ENCODE results near the gene RETN.
"Not testable (repeated sequence)": the region's sequence is repeated elsewhere in the genome, so short reads cannot be mapped to it uniquely, and the experiment has no call there.

Gene RETN

DNA sequence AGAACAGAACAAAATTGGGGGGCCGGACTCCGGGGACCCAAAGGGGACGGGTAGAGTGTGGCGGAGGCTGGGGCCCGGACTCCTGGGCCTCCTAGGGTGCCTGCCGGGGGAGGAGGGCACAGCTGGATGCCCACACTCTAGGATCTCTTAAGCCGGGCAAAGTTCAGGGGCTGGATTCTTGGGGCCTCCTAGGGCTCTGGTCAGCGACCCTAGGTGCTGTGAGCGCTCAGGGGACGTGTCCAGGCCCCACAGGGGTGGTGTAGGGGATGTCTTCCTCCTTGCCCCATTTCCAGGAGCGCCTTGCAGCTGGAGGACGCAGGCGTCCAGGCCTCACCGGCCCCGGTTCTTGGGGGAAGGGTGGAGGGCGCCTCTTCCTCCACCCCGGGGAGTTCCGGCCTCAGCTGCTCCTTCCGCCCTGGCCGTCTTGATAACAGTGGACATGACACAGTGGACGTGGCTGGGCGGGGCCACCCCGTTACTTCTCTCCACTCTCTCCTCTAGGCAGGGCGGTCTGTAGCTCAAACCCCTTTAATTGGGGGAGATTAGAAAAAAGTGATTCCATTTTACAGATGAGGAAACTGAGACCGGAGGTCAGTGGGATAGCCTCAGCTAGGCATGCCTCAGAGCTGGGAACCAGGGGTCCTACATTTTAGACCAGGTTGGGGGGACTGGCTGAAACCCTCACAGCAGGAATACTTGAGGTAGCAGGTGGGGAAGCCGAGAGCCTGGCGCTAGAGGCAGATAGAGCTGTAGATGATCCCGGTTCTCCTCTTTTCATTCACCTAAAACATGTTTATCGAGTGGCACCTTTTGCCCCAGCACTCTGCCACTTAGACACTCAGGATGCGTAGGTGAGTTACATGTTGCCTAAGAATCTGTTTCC, 31.2 kb upstream of the RETN start:
- DNase-seq (ENCODE audit: low read depth in 3 of 3), result no peak

DNA sequence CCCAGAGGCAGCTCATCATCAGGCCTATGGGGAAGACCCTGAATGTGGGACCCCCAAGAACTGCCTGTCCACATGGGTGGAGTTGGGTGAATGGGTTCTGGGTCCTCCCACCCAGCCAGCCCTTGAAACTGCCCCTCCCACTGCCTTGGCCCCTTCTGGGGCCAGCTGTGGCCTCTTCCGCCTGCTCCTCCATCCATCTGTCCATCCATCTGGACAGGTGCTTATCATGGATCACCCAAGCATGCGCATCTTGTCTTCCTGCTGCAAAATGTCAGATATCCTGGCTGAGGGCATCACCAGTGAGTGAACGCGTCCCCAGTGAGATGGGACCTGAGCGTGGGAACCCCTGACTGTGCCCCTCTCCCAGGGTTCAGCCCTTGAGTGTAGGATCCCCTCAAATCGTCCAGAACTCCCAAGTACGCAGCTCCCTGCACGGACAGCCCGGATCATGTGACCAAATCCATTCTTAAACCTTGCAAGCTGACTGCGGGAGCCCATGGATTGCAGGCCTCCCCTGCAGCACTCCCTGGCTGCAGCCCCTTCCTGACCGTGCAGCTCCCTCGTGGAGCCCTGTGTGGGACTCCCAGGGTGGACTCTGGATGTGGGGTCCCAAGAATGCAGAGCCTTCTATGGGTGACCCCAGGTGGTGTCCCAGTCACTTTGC, 29.9 kb upstream of the RETN start:
- no peak for DNase-seq (ENCODE audit: low read depth in 3 of 3)

DNA sequence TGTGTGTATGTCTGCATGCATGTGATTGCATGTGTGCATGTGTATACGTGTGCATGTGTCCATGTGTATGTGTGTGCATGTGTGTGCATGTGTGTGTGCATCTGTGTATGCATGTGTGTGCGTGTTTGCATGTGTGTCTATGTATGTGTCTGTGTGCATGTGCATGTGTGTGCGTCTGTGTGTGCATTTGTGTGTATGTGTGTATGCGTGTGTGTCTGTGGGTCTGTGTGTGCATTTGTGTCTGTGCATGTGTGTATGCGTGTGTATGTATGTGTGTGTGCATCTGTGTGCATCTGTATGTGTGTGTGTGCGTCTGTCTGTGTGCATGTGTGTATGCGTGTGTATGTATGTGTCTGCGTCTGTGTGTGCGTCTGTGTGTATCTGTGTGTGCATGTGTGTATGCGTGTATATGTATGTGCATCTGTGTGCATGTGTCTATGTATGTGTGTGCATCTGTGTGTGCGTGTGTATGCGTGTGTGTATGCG, 28.9 kb upstream of the RETN start:
- DNase-seq (ENCODE audit: low read depth in 3 of 3), result no peak

DNA sequence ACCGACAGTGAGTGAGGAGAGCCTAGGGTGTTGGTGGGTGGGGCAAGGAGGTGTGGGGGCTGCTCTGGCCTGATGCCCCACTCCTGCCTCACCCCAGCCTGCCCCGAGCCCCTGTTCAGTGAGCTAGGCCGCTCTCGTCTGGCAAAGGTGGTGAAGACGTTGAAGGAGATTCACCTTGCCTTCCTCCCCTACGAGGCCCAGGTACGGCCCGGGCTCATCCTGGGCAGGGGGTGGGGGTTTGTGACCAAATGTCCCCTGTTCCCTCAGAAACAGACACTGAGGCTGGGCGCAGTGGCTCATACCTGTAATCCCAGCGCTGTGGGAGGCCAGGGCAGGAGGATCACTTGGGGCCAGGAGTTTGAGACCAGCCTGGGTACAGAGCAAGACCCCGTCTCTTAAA, 28.0 kb upstream of the RETN start:
- DNase-seq (ENCODE audit: low read depth in 3 of 3), result no peak

DNA sequence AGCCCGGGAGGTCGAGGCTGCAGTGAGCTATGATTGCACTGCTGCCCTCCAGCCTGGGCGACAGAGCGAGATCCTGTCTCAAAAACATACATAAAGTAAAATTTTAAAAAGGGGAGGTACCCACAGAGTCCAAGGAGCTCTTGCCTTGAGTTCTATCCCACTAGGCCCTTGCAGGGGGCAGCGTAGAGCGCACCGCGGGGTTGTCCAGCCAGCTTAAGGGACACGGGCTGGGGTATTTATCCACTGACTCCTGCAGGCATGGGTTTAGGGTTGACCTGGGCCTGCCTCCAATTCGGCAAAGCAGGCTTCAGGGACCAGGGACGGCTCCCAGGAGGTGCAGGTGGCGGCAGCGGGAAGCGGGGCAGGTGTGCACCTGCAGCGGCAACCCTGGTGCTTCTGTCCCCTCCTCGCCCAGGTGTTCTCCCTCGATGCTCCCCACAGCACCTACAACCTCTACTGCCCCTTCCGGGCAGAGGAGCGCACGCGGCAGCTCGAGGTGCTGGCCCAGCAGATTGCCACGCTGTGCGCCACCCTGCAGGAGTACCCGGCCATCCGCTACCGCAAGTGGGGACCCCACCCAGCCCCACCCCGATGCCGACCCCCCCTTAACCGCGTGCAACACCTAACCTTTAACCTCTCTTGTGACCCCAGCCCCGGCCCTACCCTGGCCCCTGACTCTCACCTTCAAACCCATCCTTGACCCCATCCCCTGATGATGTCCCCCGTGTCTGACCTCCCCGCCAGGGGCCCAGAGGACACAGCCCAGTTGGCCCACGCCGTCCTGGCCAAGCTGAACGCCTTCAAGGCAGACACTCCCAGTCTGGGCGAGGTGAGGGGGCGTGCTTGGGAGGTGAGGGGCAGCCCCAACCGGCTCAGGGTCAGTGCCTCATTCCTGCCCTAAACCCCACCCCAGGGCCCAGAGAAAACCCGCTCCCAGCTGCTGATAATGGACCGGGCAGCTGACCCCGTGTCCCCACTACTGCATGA, 27.3 kb upstream of the RETN start:
- DNase-seq (ENCODE audit: low read depth in 3 of 3), result no peak

DNA sequence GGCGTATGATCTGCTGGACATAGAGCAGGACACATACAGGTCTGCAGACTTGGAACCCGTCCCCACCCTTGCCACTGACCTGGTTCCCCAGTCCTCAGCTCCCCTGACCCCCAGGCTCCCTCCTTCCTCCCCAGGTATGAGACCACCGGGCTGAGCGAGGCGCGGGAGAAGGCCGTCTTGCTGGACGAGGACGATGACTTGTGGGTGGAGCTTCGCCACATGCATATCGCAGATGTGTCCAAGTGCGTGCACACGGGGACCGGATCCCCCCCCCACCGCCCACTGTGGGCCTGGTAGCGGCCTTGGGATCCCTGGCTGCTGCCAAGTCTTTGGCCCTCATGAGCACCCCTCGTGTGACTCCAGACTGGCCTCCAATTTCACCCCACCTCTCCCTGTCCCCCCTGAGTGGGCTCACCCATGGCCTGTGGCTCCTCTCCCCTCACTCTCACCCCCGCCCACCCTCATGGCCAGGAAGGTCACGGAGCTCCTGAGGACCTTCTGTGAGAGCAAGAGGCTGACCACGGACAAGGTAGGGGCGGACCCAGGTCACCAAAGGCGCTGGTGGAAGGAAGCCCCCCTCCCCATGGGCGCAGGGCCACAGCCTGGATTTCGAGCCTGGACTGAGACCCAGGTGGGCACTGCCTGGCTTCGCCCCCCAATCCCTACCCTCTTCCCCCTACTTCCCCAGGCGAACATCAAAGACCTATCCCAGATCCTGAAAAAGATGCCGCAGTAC, 26.4 kb upstream of the RETN start:
- no peak for DNase-seq (ENCODE audit: low read depth in 3 of 3)

DNA sequence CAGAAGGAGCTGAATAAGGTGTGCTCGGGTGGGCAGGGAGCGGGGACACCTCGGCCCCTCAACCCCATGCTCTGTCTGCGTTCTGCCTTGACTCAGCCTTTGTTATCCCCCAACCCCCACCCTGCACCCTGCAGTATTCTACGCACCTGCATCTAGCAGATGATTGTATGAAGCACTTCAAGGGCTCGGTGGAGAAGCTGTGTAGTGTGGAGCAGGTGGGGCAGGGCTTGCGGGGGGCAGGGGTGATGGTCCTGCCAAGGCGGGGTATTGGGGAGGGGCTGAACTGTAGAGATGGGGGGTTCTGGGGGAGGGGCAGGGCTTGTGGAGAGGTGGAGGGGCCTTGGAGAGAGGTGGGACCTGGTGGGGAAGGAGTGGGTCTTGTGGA, 25.8 kb upstream of the RETN start:
- DNase-seq (ENCODE audit: low read depth in 3 of 3), result no peak

DNA sequence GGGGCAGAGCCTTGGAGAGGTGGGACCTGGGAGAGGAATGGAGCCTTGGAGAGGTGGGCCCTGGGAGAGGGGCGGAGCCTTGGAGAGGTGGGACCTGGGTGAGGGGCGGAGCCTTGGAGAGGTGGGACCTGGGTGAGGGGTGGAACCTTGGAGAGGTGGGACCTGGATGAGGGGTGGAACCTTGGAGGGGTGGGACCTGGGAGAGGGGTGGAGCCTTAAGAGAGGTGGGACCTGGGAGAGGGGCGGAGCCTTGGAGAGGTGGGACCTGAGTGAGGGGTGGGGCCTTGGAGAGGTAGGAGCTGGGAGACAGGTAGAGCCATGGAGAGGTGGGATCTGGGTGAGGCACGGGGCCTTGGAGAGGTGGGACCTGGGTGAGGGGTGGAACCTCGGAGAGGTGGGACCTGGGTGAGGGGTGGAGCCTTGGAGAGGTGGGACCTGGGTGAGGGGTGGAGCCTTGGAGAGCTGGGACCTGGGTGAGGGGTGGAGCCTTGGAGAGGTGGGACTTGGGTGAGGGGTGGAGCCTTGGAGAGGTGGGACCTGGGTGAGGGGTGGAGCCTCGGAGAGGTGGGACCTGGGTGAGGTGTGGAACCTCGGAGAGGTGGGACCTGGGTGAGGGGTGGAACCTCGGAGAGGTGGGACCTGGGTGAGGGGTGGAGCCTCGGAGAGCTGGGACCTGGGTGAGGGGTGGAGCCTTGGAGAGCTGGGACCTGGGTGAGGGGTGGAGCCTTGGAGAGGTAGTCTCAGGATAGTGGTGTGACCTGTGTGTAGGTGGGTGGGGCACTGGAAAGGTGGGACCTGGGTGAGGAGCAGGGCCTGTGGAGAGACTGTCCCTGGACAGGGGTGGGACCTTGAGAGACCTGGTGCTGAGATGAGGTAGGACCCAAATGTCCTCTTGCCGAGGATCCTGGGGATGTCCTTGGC, 25.0 kb upstream of the RETN start:
- DNase-seq (ENCODE audit: low read depth in 3 of 3), result not testable (repeated sequence)

DNA sequence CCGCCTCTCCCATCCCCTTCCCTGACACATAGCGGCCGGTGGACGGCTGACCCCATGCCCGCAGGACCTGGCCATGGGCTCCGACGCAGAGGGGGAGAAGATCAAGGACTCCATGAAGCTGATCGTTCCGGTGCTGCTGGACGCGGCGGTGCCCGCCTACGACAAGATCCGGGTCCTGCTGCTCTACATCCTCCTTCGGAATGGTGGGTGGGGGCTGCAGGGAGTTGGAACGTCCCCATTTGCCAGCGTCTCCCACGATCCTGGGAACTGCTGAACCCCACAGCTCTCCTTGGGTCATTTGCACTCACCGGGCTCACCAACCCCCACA, 24.3 kb upstream of the RETN start:
- no peak for DNase-seq (ENCODE audit: low read depth in 3 of 3)

DNA sequence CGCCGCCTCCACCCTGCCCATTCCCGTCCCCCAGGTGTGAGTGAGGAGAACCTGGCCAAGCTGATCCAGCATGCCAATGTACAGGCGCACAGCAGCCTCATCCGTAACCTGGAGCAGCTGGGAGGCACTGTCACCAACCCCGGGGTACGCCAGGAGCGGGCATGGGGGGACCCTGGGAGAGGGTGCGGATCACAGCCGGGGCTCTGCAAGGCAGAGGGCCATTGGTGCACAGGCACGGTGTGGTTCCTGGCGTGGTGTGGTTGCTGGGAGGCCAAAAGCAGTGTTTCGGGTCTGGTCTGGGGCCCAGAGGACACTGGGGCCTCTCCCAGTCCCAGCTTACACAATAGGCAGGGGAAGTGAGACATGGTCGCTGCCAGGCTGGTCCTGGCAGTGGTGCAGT, 23.7 kb upstream of the RETN start:
- no peak for DNase-seq (ENCODE audit: low read depth in 3 of 3)

DNA sequence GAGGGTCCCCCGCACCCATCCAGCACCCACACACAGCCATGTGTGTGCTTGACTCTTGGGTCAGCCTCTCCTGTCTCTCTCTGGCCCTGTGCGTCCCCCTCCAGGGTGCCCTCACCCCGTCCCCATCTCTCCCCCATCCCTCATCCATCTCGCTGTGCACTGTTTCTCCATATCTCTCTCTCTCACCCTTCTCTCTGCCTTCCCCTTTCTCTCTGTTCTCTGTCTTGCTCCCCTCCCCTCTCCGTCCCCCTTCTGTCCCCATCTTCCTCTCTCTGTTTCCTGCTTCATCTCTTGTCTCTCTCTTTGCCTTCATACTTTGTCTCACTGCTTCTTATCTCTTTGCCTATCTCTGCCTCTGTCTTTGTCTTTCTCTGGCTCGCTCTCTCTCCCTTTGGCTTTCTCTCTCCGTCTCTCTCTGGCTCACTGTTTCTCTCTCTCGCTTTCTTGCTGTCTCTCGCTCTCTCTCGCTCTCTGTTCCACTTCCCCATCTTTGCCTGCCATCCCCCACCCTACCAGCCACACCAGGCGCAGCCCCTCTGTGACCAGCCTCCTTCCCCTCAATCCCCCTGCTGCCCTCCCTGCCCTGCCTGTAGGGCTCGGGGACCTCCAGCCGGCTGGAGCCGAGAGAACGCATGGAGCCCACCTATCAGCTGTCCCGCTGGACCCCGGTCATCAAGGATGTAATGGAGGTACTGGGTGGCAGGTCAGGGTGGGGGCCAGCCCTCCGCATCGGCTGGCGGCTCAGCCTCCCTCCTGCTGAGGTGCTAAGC, 23.0 kb upstream of the RETN start:
- DNase-seq (ENCODE audit: low read depth in 3 of 3), result no peak

DNA sequence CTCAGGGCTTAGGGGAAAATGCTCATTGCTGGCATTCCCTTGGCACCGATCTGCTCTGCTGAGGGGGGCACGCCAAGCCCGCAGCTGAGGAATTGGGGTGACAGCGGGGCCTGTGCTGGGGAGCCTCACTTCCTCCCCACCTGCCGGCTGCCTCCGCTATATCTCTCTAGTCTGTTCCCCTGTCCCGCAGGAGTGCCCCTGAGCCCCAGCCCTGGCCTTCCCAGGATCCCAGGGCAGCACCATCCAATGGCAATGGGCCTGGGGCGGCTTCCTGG, 22.5 kb upstream of the RETN start:
- no peak for DNase-seq (ENCODE audit: low read depth in 3 of 3)

DNA sequence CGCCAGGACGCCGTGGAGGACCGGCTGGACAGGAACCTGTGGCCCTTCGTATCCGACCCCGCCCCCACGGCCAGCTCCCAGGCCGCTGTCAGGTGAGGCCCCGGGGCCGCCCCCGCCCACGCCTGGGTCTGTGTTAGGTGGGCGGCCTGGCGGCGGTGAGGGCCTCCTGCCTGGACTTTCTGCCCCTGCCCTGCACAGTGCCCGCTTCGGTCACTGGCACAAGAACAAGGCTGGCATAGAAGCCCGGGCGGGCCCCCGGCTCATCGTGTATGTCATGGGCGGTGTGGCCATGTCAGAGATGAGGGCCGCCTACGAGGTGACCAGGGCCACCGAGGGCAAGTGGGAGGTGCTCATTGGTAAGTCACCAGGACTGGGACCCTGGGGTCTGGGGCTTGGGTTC, 21.7 kb upstream of the RETN start:
- DNase-seq (ENCODE audit: low read depth in 3 of 3), result no peak

DNA sequence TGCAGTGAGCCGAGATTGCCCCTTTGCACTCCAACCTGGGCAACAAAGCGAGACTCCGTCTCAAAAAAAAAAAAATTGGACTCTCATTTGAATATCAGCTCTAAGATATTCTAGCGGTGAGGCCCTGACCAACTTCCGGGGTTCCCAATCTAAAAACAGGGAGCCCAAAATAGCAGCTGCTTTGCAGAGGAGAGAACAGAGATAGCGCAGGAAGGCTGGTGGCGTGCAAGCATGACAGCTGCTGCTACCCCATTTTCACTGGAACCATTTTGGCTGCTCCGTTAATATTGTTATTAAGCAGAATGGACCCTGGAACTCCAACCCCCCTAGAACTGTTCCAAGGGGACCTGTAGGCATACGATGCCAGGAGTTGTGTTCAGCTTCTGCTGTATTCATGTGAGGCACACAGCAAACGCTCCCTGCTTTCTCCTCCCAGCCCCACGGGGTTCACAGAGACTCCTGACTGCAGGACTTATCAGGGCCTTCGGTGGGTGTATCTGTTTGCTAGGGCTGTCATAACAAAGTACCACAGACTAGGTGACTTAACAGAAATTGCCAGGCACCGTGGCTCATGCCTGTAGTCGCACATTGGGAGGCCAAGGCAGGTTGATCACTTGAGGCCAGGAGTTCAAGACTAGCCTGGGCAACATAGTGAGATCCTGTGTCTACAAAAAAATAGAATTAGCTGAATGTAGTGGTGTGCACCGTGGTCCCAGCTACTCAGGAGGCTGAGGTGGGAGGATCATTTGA, 20.4 kb upstream of the RETN start:
- DNase-seq (ENCODE audit: low read depth in 3 of 3), result no peak

DNA sequence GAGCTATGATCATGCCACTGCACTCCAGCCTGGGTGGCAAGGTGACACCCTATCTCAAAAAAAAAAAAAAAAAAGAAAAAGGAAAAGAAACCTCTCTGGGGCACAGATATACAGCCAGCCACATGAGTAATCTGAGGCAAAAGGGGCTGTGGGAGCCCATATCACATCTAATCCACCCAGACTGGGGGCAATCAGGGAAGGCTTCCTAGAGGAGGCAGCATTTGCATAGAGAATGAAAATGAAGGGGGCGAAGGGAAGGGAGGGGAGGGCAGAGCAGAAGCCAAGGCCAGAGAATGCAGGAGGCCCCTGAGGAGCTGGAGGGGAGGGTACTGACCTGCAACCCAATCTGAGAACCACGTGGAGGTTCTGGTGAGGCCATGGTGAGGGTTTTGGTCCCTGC, 18.7 kb upstream of the RETN start:
- no peak for DNase-seq (ENCODE audit: low read depth in 3 of 3)

DNA sequence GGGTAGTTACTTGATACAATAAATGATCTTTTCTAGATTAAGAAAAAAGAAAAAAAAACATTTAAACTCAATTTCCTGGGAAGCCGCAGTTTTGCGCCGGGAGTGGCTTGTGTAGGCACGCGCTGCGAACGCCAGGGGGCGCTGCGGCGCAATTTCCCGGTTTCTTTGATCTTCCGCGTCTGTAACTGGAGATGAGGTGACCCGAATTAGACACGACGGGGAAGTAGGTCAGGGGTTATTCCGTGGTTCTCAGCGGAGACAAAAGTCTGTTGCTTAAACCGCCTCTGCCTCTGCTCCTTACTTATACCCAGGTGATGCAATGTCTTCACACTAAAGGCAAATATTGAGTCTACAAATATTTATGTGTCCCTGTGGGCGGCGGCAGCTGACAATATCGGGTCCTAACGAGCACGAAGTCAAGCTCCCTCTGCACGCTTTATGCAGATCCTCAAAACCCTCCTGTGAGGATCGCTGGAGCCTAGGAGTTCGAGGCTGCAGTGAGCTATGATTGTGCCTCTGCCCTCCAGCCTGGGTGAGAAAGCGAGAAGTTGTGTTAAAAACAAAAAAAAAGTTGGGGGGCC, 16.7 kb upstream of the RETN start:
- DNase-seq (ENCODE audit: low read depth in 3 of 3), result peak; percentile 75 to 79 (median 75)

DNA sequence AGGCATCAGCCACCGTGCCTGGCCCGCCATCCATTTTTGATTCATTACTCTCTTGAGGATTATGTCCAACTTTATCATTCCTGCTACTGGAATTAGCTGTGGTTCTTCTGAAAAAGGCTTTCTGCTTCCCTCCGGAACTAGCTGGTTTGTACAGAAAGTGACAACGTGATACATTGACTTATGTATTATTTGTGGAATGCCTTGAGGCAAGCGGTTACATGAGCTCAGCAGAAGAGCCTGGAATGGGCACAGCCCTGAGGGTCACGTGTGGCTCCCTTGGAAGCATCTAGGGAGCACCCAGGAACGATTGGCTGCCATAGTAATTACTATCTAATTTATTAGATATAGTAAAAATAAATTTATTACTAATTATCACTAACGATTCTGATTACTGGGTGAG, 14.4 kb upstream of the RETN start:
- no peak for DNase-seq (ENCODE audit: low read depth in 3 of 3)

DNA sequence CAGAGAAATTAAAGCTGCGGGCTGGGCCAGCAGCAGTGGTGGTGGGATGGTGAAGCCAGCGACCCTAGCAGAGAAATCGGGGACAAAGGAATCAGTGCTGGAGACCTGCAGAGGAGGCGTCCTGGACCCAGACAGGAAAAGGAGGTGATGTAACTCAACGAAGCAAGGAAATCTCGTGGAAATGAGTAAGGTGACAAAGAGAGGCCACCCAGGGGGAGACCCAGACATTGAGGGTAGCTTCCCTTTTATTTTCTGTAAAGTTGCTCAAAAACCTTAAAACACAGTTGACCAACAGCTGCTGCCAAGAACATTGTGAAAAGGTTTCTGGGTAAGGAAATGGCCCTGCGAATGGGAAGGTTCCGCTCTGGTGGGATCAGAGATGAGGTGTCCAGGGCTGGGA, 13.3 kb upstream of the RETN start:
- DNase-seq (ENCODE audit: low read depth in 3 of 3), result no peak

All from stimulated activated CD4-positive, alpha-beta T cell treated with anti-CD3 and anti-CD28 coated beads, TNF-alpha, amount 100 ng/mL, for 24 hours (primary cell).